Measurements from ENCODE around the gene RNU11. TPM values are rescaled to one million over a fixed set of nuclear protein-coding genes. Genes with fewer than 3 reads are reported as not detected.
"Not testable (repeated sequence)": the region's sequence is repeated elsewhere in the genome, so short reads cannot be mapped to it uniquely, and the experiment has no call there.

Gene RNU11
- total and polyA plus RNA-seq, 2 of the 4 experiments (the other 2 are of a cell fraction): not detected

GRCh38 chr1:28691627-28692026, 43.2 kb downstream of the RNU11 start:
- POLR2A ChIA-PET (ENCODE audit: unreplicated experiment); H3K4me3 ChIP-seq (ENCODE audit: insufficient read depth, low read depth, low read length); H3K56ac ChIP-seq (ENCODE audit: extremely low read depth, insufficient read depth, low read length); DNase-seq; in situ Hi-C loops (cut with MboI; ENCODE audit: low sequenced_read_pairs); H2BK120ac ChIP-seq (ENCODE audit: low read depth, low read length); H3K27ac ChIP-seq (ENCODE audit: insufficient read depth, low read length); H2AFZ ChIP-seq (replicated peaks; ENCODE audit: low read length, poor library complexity); H4K8ac ChIP-seq (ENCODE audit: low read depth in 2 of 2, low read length in 2 of 2); H3K9me1 ChIP-seq (ENCODE audit: insufficient read depth, low read length); H4K91ac ChIP-seq (ENCODE audit: insufficient read depth, low read depth, low read length); ATAC-seq (ENCODE audit: low read depth); H4K5ac ChIP-seq (ENCODE audit: low read depth, low read length); H3K79me1 ChIP-seq (ENCODE audit: low read depth in 1 of 2, low read length in 2 of 2); H3K23ac ChIP-seq (ENCODE audit: low read depth, low read length); intact Hi-C loops (cut with micrococcal nuclease); H3K4me2 ChIP-seq (ENCODE audit: low read depth, low read length); BruUV-seq (replicated peaks); H4K20me1 ChIP-seq (ENCODE audit: insufficient read depth, low read length); H3K4ac ChIP-seq (ENCODE audit: low read depth, low read length); H2BK5ac ChIP-seq (ENCODE audit: low read depth, low read length, poor library complexity, severe bottlenecking); H2AK5ac ChIP-seq (ENCODE audit: low read depth, low read length); H2AK9ac ChIP-seq (replicated peaks; ENCODE audit: low read depth, low read length, poor library complexity); dilution Hi-C loops (cut with HindIII; ENCODE audit: low sequenced_read_pairs, unreplicated experiment); H3K27me3 ChIP-seq (ENCODE audit: control insufficient read depth, insufficient read depth, low read length); H3K14ac ChIP-seq (replicated peaks; ENCODE audit: low read depth, low read length); H3K9me3 ChIP-seq (ENCODE audit: control insufficient read depth, insufficient read depth, low read length); H2BK15ac ChIP-seq (ENCODE audit: low read depth, low read length); H3K9ac ChIP-seq (ENCODE audit: low read depth, low read length); CTCF ChIA-PET; H2BK20ac ChIP-seq (ENCODE audit: low read depth, low read length); H3K18ac ChIP-seq (ENCODE audit: low read depth, low read length); H3K4me1 ChIP-seq (ENCODE audit: control insufficient read depth, insufficient read depth, low read length): not testable (repeated sequence)
- WGBS, 2 experiments (ENCODE audit: extremely low coverage in 2 of 2, insufficient read length in 1 of 2): no CpG with 5 or more reads among the region's 1 CpG
- peaks cover 11% of the 10 kb centered on the region for H3K36me3 ChIP-seq (ENCODE audit: control insufficient read depth, insufficient read depth, low read length)

Small RNA genes within 50 kb of the gene (microRNA-seq; reads per million reads assigned to microRNA genes)
- not detected for gene RF00422 (ENCODE audit: insufficient read depth, insufficient read length)
- gene RNU11 (ENCODE audit: insufficient read depth, insufficient read length): not detected

Small RNA genes within 50 kb of the gene (small RNA-seq; reads per million reads assigned to genes)
- 0 reads per million in 5 experiments for gene RF00422
- gene RNU11: 0 to 0.14 (median 0) reads per million in 5 experiments

Other genes starting within 250 kb of the RNU11 start
- gene RCC1, start 142.6 kb upstream of the RNU11 start, total RNA-seq (2012; rRNA removed): 33.9 and 43.9 TPM in 2 replicates
- gene RCC1, start 142.6 kb upstream of the RNU11 start, polyA plus RNA-seq (2012; rRNA removed): 28.7 and 33.2 TPM in 2 replicates
- 23.8 and 25.3 TPM in 2 replicates for gene TRNAU1AP, start 95.5 kb upstream of the RNU11 start, total RNA-seq (2012; rRNA removed)
- gene TRNAU1AP, start 95.5 kb upstream of the RNU11 start, polyA plus RNA-seq (2012; rRNA removed): 23.3 and 24.1 TPM in 2 replicates
- 0.83 and 0.90 TPM in 2 replicates for gene RAB42, start 56.3 kb upstream of the RNU11 start, total RNA-seq (2012; rRNA removed)
- 0.36 and 0.77 TPM in 2 replicates for gene RAB42, start 56.3 kb upstream of the RNU11 start, polyA plus RNA-seq (2012; rRNA removed)
- gene TAF12, start 5.5 kb upstream of the RNU11 start, total RNA-seq (2012; rRNA removed): 31.7 and 39.7 TPM in 2 replicates
- 25.1 and 28.8 TPM in 2 replicates for gene TAF12, start 5.5 kb upstream of the RNU11 start, polyA plus RNA-seq (2012; rRNA removed)
- gene GMEB1, start 20.2 kb downstream of the RNU11 start, total RNA-seq (2012; rRNA removed): 7.9 and 8.6 TPM in 2 replicates
- 6.2 and 7.1 TPM in 2 replicates for gene GMEB1, start 20.2 kb downstream of the RNU11 start, polyA plus RNA-seq (2012; rRNA removed)
- gene YTHDF2, start 88.3 kb downstream of the RNU11 start, total RNA-seq (2012; rRNA removed): 88.3 and 94.3 TPM in 2 replicates
- gene YTHDF2, start 88.3 kb downstream of the RNU11 start, polyA plus RNA-seq (2012; rRNA removed): 50.0 and 50.5 TPM in 2 replicates
- under 0.01 TPM in 2 replicates for gene OPRD1, start 163.6 kb downstream of the RNU11 start, total RNA-seq (2012; rRNA removed)
- gene OPRD1, start 163.6 kb downstream of the RNU11 start, polyA plus RNA-seq (2012; rRNA removed): not detected in 2 replicates